GM18861 (cell line): Measurements from ENCODE around the gene NEK1.

Source experiments
- ATAC-seq: cut with Tn5 transposase; IDR thresholded peaks from one replicate; pipeline ENCODE4 v1.9.1; 2021; ENCODE audit not compliant: unreplicated experiment

The NEK1 gene

GRCh38 chr4:169383724-169384123, 228.7 kb downstream of the NEK1 start:
- no peak for ATAC-seq

GRCh38 chr4:169379688-169380087, 232.7 kb downstream of the NEK1 start:
- ATAC-seq, result no peak

GRCh38 chr4:169377367-169377766, 235.0 kb downstream of the NEK1 start:
- no peak for ATAC-seq

- no peak for ATAC-seq
Measured at GRCh38 chr4:169376421-169376820, 236.0 kb downstream of the NEK1 start.

- no peak for ATAC-seq
Measured at GRCh38 chr4:169372791-169373190, 239.6 kb downstream of the NEK1 start.

- ATAC-seq, result no peak
Measured at GRCh38 chr4:169369634-169370033, 242.7 kb downstream of the NEK1 start.

- no peak for ATAC-seq
Measured at GRCh38 chr4:169367826-169368225, 244.6 kb downstream of the NEK1 start.

- ATAC-seq, result no peak
Measured at GRCh38 chr4:169366821-169367220, 245.6 kb downstream of the NEK1 start.

- no peak for ATAC-seq
Measured at GRCh38 chr4:169362607-169363006, 249.8 kb downstream of the NEK1 start.

- ATAC-seq, result no peak
Measured at GRCh38 chr4:169361756-169362155, 250.6 kb downstream of the NEK1 start.

- ATAC-seq, result no peak
Measured at GRCh38 chr4:169359961-169360360, 252.4 kb downstream of the NEK1 start.

- ATAC-seq, result no peak
Measured at GRCh38 chr4:169352360-169352759, 260.0 kb downstream of the NEK1 start.

- no peak for ATAC-seq
Measured at GRCh38 chr4:169351872-169352271, 260.5 kb downstream of the NEK1 start.

GRCh38 chr4:169348541-169348940, 263.8 kb downstream of the NEK1 start:
- ATAC-seq, result no peak

- ATAC-seq, result no peak
Measured at GRCh38 chr4:169346840-169347239, 265.5 kb downstream of the NEK1 start.

- no peak for ATAC-seq
Measured at GRCh38 chr4:169345316-169345721, 267.1 kb downstream of the NEK1 start.
